Activated naive CD4-positive, alpha-beta T cell treated with anti-CD3 and anti-CD28 coated beads, Interleukin-2, amount 50 U/mL, for 24 hours (primary cell): ENCODE measurements around the gene PRKCZ.

Experiments used
- H3K27ac Mint-ChIP-seq: one replicate; pipeline ENCODE4 v1.8.0; 2021; ENCODE audit warnings: mild to moderate bottlenecking, mixed read lengths
- H3K27me3 Mint-ChIP-seq: one replicate; pipeline ENCODE4 v1.8.0; 2021; ENCODE audit warnings: mixed read lengths
- H3K36me3 Mint-ChIP-seq: one replicate; pipeline ENCODE4 v1.8.0; 2021; ENCODE audit warnings: mixed read lengths
- H3K4me1 Mint-ChIP-seq: one replicate; pipeline ENCODE4 v1.8.0; 2021; ENCODE audit warnings: mixed read lengths
- H3K4me3 Mint-ChIP-seq: one replicate; pipeline ENCODE4 v1.8.0; 2021; ENCODE audit warnings: mild to moderate bottlenecking, mixed read lengths
- H3K9me3 Mint-ChIP-seq: one replicate; pipeline ENCODE4 v1.8.0; 2021; ENCODE audit warnings: mixed read lengths

The PRKCZ gene

GRCh38 chr1:2203671-2204414 is 153.6 kb downstream of the PRKCZ start:
- no peaks in the 10 kb centered on the region for H3K9me3 Mint-ChIP-seq
- H3K27ac Mint-ChIP-seq = no peak overlapping the region
- peaks cover 11% of the 10 kb centered on the region for H3K4me1 Mint-ChIP-seq
- no peaks in the 10 kb centered on the region for H3K36me3 Mint-ChIP-seq
- H3K4me3 Mint-ChIP-seq = no peak overlapping the region
- H3K27me3 Mint-ChIP-seq = no peaks in the 10 kb centered on the region

DNA sequence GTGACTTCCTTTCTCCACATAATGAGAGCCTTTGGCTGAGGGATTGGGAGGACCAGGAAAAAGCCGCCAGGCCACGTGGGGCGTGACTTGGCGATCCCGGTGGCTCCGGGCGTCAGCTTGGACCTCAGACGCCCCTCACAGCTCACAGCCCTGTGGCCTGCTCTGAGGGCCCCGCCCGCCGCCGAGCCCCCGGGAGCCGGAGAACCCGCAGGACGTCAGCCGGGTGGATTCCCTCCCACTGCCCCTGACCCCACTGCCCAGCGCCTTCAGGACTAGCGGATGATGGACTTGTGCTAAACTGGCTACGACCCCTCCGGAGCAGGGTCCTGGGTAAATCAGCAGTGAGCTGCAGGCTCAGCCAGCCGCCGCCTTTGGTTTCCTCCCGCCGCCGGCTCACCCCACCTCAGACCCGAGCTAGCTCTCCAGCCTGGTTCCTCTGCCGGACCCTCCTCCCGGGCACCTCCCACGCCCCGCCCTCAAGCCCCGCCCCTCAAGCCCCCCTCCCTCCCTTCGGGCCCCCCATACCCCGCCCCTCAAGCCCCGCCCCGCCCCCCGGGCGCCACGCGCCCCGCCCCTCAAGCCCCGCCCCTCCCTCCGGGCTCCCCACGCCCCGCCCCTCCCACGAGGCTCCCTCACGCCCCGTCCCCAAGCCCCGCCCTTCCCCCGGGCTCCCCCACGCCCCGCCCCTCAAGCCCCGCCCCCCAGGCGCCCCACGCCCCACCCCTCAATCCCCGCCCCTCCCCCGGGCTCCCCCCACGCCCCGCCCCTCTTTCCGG is 154.4 kb downstream of the PRKCZ start:
- no peaks in the 10 kb centered on the region for H3K27me3 Mint-ChIP-seq
- no peaks in the 10 kb centered on the region for H3K36me3 Mint-ChIP-seq
- H3K9me3 Mint-ChIP-seq = no peaks in the 10 kb centered on the region
- no peak overlapping the region for H3K27ac Mint-ChIP-seq
- H3K4me1 Mint-ChIP-seq = peaks cover 3% of the 10 kb centered on the region
- H3K4me3 Mint-ChIP-seq = peak overlapping the region; percentile 15

- Mint-ChIP-seq H3K4me1 (no peaks in the 10 kb centered on the region), H3K27me3 (no peaks in the 10 kb centered on the region), H3K4me3 (peak overlapping the region; percentile 54)
Observed at GRCh38 chr1:2205191-2205952, 155.2 kb downstream of the PRKCZ start.

GRCh38 chr1:2206813-2207487 is 156.7 kb downstream of the PRKCZ start:
- H3K27ac Mint-ChIP-seq = no peak overlapping the region
- no peaks in the 10 kb centered on the region for H3K27me3 Mint-ChIP-seq
- H3K9me3 Mint-ChIP-seq = no peaks in the 10 kb centered on the region
- H3K36me3 Mint-ChIP-seq = no peaks in the 10 kb centered on the region
- no peaks in the 10 kb centered on the region for H3K4me1 Mint-ChIP-seq
- peak overlapping the region; percentile 4 for H3K4me3 Mint-ChIP-seq

More at GRCh38 chr1:2205191-2205952, 155.2 kb downstream of the PRKCZ start:
- Mint-ChIP-seq H3K36me3 (no peaks in the 10 kb centered on the region), H3K9me3 (no peaks in the 10 kb centered on the region), H3K27ac (no peak overlapping the region)

GRCh38 chr1:2208309-2209239 is 158.4 kb downstream of the PRKCZ start:
- Mint-ChIP-seq H3K4me3 (no peak overlapping the region), H3K27ac (no peak overlapping the region), H3K4me1 (no peaks in the 10 kb centered on the region), H3K36me3 (no peaks in the 10 kb centered on the region), H3K9me3 (no peaks in the 10 kb centered on the region), H3K27me3 (no peaks in the 10 kb centered on the region)

- no peaks in the 10 kb centered on the region for H3K36me3 Mint-ChIP-seq
- no peaks in the 10 kb centered on the region for H3K27me3 Mint-ChIP-seq
- no peak overlapping the region for H3K27ac Mint-ChIP-seq
- no peak overlapping the region for H3K4me3 Mint-ChIP-seq
- no peaks in the 10 kb centered on the region for H3K4me1 Mint-ChIP-seq
- H3K9me3 Mint-ChIP-seq = no peaks in the 10 kb centered on the region
Observed at GRCh38 chr1:2209400-2210083, 159.3 kb downstream of the PRKCZ start.

GRCh38 chr1:2210084-2210653 is 160.0 kb downstream of the PRKCZ start:
- Mint-ChIP-seq H3K27me3 (no peaks in the 10 kb centered on the region), H3K4me1 (no peaks in the 10 kb centered on the region), H3K9me3 (no peaks in the 10 kb centered on the region), H3K27ac (no peak overlapping the region), H3K4me3 (no peak overlapping the region), H3K36me3 (no peaks in the 10 kb centered on the region)

DNA sequence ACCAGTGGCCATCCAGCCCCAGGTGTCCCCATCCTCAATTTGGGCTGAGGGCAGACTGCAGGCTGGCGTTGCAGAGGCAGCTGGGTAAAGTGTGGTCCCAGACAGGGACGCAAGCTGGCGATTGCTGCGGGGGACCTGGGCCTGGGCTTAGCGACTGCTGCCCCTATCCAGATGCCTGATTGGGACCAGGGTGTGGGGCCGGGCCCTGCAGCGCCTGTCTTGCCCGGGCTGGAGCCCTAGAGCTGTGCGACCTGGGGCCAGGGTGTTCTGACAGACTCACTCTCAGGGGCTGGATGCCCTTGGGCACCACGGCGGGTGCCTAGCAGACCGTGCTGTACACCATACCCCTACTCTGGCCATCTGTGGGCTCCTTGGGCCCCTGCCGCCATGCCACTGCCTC is 160.6 kb downstream of the PRKCZ start:
- no peaks in the 10 kb centered on the region for H3K36me3 Mint-ChIP-seq
- no peaks in the 10 kb centered on the region for H3K4me1 Mint-ChIP-seq
- no peak overlapping the region for H3K4me3 Mint-ChIP-seq
- H3K27ac Mint-ChIP-seq = no peak overlapping the region
- H3K27me3 Mint-ChIP-seq = no peaks in the 10 kb centered on the region
- H3K9me3 Mint-ChIP-seq = no peaks in the 10 kb centered on the region

DNA sequence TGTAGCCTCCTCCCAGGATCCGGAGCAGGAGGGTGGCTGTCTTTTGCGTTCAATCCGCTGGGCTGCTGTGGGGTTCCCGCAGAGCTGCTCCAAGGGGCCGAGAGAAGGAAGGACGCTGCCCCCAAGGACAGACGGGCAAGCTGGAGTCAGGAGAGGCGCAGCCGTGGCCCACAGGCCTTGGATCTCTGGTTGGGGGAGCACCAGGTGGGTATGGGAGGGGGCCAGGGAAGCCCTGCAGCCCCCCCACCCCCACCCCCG is 162.0 kb downstream of the PRKCZ start:
- Mint-ChIP-seq H3K27ac (no peak overlapping the region), H3K27me3 (no peaks in the 10 kb centered on the region), H3K4me1 (no peaks in the 10 kb centered on the region), H3K9me3 (no peaks in the 10 kb centered on the region), H3K36me3 (no peaks in the 10 kb centered on the region), H3K4me3 (no peak overlapping the region)

GRCh38 chr1:2212532-2213491 is 162.6 kb downstream of the PRKCZ start:
- Mint-ChIP-seq H3K4me1 (no peaks in the 10 kb centered on the region), H3K4me3 (peak overlapping the region; percentile 15), H3K9me3 (no peaks in the 10 kb centered on the region), H3K27ac (no peak overlapping the region), H3K36me3 (no peaks in the 10 kb centered on the region), H3K27me3 (no peaks in the 10 kb centered on the region)

GRCh38 chr1:2213576-2214505 is 163.6 kb downstream of the PRKCZ start:
- no peak overlapping the region for H3K4me3 Mint-ChIP-seq

DNA sequence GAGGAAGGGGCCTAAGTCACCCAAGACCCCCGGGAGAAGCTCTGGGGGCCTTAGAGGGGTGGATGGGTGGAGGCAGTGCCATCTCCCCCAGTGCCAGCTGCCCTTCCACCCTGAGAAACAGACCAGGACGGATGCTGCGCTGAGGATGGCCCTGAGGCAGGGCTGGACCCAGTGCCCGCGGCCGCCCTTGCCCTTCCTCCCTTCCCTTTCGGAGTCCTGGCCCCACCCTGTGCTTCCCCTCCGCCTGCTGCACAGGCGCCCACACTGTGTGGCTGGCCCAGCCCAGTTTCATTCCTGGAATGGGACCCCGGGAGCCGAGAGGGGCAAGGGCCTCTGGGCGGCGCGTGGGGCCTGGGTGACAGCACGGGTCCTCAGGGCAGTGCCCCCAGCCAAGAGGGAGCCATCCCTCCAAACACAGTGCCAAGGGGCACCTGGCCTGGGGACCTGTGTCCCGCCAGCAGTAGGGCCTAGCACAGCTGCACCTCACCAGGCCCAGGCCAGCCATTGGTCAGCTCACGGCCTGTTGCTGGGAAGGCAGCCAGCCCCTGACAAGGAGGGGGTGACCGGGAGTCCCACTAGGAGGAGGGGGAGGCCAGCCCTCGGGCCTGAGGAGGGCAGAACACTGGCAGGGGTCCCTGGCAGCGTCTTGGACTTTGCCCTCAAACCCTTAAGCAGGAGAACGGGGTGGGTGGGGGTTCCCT is 164.5 kb downstream of the PRKCZ start:
- Mint-ChIP-seq H3K4me3 (no peak overlapping the region), H3K36me3 (no peaks in the 10 kb centered on the region), H3K9me3 (no peaks in the 10 kb centered on the region), H3K27ac (no peak overlapping the region), H3K27me3 (no peaks in the 10 kb centered on the region), H3K4me1 (no peaks in the 10 kb centered on the region)

More at GRCh38 chr1:2213576-2214505, 163.6 kb downstream of the PRKCZ start:
- Mint-ChIP-seq H3K4me1 (no peaks in the 10 kb centered on the region), H3K36me3 (no peaks in the 10 kb centered on the region), H3K27me3 (no peaks in the 10 kb centered on the region), H3K27ac (no peak overlapping the region), H3K9me3 (no peaks in the 10 kb centered on the region)
